ENCODE measurements around the gene NRL.

NRL gene

DNA sequence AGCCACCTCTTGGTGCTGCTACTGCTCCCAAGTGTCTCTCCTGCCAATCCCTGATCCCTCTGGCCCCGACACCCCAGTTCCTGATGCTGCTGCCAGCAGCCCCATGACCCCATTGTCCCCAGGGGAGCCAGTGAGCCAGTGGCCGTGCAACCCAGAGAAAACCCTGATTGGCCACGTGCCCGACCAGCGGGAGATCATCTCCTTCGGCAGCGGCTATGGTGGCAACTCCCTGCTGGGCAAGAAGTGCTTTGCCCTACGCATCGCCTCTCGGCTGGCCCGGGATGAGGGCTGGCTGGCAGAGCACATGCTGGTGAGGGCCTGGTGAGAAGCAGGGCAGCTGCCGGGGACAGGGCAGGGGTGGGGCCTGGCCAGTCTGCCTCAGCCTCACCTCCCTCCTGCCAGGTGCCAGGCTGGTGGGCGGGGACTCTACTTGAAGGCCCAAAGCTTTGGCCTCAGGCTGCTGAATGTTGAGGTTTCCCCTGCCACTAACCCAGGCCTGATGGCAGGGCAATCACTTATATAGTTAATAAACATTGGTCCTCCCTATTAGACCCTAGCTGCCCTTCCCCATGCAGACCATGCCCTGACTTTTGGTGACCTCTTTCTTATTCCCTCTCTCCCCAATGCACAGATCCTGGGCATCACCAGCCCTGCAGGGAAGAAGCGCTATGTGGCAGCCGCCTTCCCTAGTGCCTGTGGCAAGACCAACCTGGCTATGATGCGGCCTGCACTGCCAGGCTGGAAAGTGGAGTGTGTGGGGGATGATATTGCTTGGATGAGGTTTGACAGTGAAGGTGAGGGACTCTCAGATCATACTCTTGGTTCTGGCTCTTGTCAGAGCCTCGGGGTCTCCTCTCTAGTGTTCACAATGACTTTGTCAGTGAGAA lies 15.6 kb downstream of the NRL start:
- DNase-seq: no peak

DNA sequence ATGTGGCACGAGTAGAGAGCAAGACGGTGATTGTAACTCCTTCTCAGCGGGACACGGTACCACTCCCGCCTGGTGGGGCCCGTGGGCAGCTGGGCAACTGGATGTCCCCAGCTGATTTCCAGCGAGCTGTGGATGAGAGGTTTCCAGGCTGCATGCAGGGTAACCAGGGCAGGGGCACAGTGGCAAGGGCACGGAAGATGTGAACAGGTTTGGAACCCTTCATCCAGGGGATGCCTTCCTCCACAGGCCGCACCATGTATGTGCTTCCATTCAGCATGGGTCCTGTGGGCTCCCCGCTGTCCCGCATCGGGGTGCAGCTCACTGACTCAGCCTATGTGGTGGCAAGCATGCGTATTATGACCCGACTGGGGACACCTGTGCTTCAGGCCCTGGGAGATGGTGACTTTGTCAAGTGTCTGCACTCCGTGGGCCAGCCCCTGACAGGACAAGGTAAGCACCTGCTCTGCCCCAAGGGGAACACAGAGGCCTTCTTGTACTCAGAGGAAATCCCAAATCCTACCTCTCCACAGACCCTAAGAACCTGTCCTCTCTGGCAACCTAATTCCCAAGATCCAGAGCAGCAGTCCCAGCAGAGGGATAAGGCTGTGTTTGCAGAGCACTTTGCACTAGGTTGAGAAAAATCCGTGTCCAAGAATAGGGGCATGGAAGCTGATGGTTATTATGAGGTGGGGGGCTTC lies 16.4 kb downstream of the NRL start:
- no peak for DNase-seq

DNA sequence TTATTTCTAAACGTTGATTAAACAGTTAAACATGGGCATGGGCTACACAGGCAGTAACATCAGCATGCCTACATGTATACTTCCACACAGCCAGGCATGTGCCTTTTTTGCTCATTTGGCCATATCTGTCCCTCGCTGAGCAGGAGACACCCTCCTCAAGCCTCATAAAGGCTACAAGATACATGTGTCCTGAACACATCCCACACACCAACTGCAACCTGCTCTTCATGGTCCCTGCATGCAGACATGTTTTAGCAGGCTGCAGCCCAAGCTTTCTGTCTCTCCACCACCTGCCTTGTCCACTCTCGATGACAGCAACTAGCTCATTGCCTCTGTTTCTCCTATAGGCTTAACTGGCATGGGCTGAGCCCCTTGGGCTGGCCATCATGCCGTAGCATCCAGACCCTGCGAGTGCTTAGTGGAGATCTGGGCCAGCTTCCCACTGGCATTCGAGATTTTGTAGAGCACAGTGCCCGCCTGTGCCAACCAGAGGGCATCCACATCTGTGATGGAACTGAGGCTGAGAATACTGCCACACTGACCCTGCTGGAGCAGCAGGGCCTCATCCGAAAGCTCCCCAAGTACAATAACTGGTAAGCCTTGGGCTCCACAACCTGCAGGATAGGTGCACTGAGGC lies 18.1 kb downstream of the NRL start:
- no peak for DNase-seq

DNA sequence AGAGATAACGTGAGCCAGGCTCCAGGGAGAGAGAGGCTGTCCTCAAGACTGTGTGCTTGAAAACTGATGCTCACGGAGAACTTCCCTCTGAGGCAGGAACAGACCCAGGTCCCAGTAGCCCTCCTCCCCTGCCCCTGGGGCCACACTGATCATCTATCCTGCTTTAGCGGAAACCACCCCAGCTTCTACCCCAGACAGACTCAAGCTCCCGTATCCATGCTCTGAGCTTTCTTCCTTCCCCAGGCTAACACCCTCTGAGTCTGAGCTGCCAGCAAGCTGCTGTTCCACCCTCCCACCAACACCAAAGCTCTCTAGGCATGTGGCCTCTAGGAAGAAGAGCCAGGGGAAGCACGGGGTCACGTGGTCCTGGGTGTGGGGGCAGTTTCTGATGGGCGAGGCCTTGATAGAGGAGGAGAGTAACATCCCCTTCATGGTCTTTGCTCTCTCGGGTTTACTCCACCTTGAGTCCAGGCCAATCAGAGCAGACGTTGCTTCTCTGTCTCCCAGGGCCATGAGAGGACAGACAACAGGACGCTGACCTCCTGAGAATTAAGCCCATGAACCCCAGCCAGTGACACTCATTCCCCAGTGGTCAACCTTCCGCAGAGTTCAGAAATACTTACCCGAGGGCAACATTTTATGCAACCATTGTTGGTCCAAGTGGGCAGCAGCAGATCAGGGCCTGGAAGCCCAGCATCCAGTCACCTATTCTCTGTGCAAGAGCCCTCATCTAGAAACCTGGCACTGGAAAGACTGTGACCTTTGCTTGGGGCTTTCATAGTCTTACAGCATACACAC lies 19.3 kb downstream of the NRL start:
- no peak for DNase-seq

DNA sequence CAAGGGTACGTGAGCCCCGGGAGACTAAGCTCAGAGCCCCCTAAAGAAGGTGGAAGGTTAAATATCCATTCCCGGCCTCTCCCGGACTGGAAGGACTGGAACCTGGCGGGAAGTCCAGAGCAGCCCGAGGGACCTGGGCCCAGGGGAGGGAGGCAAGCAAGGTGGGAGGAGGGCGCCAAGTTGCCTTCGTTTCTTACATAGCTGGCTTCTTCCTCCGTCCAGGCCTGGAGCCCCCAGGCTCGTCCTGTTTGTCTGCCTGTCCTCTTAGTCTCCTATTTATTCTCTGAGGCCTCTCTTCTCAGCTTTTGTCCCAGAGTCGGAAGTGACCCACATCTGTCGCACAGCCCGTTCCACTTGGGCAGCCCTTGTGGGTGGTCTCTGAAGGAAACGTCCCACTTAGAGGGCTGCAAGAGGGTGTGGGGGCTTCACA lies 19.9 kb downstream of the NRL start:
- DNase-seq: no peak

DNA sequence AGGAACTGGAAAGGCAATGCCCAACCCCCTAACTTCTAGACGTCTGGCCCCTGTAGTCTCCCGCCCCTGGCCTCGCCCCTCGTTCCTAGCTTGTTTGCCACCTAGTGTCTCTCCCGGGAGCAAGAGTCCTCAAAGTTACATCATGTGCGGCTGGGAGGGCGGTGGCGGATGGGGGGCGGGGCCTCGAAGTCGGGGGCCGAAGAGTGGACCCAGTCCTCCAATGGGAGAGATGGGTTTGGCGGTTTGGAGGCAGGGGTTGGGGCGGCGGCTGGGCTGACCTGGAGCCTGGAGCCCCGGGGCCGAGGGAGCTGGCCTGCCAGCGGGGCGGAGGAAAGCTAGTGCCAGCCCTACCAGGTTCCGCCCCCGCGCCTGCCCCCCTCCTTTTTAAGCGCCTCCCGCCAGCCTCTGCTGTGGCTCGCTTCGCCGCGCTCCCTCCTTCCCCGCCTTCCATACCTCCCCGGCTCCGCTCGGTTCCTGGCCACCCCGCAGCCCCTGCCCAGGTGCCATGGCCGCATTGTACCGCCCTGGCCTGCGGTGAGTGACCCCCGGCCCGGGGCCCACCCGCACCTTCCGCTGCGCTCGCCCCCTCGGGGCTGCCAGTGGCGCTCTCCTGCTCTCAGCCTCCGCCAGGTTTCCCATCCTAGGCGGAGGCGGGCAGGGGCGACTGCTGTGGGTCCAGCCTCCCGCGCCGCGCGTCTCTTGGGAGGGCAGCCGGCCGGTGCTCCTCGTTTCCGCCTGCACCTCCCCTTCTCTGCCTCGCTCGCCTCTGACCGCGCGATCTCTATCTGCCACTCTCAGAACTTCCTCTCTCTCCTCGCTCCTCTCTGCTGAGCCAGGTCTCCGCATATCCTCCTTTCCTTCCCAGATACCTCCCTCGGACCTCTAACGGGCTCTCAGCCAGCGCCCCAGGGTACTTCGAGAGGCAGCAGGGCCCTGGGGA lies 20.6 kb downstream of the NRL start, which contains the start of gene PCK2:
PCK2 (plus strand) TSS at position 411 of the 940 bp plus-strand sequence; CDS start at position 506, 95 bp downstream.
- DNase-seq: peak; percentile 75

DNA sequence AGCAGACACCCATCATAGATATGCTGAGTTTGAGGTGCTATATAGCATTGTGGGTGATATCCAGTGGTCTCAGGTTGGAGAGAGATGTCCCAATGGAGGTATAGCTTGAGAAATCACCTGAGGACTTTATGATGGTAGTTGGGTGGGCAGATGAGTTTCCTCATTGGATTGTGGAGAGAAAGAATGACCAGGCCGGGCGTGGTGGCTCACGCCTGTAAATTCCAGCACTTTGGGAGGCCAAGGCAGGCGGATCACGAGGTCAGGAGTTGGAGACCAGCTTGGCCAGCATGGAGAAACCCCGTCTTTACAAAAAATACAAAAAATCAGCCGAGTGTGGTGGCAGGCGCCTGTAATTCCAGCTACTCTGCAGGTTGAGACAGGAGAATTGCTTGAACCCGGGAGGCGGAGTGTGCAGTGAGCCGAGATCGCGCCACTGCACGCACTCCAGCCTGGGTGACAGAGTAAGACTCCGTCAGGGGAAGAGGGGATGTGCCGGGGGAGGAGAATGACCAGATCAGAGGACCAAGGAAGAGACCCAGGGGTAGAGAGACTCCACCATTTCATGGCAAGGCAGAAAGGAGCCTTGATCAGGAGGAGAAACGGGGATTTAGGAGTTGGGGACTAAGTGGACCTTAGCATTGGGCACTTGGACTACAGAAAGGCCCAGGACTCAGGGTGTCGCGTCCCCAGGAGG lies 21.4 kb downstream of the NRL start:
- DNase-seq: no peak

DNA sequence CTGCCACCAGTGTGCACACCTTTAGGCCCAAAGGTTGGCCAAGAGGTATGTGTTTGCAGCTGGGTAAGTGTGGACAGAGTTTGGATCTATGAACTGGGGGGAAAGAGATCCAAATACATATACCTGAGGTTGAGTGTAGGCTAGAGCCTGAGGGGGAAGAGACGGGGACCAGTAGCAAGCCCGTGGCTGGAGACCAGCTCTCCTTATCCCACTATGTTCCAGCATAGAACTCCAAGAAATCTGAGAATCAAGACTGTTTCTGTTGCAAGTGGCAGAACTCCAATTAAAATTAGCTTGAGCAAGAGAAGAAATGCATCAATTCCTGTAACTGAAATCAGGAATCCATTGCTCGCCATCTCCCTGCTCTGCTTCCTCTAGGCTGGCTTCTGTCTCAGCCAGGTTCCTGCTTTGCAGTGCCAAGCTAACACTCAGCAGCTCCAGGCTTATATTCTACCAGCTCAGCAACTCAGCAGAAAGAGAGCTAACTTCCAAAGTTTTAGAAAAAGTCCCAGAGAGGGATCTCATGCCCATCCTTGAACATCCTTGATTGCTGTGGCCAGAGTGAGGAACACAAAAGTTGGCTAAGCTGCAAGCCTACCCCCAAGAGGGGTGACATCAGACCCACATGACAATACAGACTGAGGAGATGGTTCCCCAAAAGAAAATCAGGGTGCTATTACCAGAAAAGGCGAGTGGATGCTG lies 22.1 kb downstream of the NRL start:
- DNase-seq: no peak

DNA sequence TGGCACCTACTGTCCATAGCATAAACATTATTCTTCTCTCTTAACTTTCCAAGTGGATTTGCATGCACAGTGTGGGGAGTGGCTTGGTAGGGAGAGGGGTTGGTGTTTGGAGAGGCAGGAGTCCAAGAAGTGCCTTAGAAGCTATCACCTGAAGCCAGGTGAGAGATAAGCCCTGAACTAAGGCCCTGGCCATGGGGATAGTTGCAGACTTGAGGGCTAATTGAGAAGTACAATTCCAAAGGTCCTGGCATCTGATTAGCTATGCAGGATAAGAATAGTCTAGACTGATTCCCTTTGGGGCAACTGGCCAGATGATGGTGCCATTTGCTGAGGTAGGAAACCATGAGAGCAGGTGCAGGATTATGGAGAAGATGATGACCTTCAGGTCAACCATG lies 22.6 kb downstream of the NRL start:
- DNase-seq: no peak

DNA sequence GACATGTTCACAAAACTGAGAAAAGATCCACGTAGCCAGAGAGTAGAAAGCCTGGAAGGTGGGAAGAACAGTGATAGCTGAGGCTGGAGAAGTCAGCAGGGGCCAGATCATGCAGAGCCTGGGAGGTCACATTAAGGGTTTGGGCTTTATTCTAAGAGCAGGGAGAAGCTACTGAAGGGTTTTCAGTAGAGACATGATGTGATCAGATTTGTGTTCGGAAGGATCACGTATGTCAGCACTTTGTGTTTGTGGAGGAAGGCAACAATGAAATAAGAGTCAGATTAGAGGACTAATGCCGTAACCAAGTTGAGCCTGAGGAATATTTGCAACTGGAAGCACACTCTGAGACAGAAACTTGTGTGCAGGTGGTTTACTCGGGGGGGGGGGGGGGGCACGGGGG lies 24.9 kb downstream of the NRL start:
- no peak for DNase-seq

DNA sequence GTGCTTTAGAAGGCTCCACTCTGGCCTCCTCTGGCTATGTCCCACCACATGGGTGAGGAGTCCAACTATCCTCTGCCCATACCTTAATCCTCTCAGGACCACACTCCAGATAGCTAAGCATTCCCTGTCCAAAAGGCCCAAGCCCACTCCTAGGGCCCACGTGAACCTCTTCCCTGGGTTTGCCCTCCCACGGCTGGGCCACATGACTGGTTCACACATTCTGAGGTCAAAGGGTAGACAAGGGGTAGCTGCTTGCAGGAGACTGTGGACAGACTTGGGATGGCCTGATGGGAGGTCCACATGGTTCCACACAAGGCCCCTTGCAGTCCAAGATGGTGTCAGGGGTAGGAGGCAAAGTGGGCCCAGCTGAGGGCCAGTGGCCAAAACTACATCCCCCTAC lies 26.7 kb downstream of the NRL start:
- no peak for DNase-seq

DNA sequence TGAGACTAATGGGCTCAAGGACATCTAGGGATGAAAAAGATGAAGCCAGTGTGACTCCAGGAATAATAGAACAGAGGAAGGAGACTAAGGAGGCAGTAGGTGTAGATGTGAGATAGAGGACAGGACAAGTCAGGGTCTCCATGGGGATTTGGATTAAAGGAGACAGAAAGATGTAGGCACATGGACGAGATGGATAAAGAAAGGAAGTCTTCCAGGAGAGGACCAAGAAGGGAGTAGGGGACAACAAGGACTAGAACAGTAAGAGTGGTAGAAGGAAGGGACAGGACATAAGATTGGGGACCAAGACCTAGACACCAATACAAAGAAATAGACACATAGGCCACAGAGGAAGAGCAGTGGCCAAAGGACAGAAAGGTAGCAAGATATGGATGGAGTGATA lies 27.7 kb downstream of the NRL start:
- no peak for DNase-seq

DNA sequence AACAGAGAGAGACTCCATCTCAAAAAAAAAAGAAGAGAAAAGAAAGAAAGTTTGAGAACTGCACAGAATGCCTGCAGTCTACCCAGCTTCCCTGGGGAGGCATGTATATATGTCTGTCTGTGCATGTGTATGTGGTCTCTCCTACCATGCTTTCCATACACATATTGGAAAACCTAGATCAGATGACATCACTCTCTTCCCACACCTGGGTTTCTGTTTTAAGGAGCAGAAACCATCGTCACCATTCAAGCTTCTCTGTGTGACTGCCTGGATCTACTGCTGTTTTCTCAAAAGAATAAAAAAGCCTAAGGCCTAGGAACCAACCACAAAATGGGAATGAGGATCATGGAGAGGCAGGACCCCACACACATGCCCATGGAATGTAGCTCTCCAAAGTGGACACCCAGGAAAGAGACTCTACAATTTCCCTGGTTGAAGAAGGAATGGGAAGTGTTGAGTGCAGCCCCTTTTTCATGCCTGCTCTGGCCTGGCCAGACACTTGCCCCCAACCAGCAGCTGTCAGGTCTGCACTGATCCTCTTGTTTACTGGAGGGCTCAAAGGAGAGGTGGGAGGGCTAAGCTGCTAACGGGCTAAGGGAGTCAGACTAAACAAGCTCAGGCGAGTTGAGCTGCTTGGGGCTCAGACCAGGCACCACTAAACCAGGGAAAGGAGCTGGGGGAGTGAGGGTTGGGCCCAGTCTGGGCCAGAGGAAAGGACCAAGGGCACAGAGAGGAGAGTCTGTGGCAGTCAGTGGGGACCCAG lies 28.4 kb downstream of the NRL start:
- peak; percentile 83 for DNase-seq

DNA sequence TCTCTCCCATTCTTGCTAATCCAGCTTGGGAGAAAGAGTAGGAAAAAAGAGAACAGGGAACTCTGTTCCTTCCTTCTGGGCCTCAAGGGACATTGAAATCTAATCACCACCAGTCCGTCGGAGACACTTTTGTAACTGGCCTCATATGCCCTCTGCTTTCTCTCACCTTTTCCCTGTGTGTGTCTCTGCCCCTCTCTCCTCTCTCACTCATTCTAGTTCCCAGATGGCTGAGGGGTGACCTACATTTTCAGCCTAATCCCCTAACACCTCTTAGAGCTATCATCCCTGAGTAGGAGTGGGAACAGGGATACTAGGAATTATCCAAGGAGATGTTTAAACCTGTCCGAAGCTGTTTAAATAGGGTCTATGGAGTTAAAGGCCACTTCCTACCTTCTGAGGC lies 29.5 kb downstream of the NRL start:
- peak; percentile 92 for DNase-seq

DNA sequence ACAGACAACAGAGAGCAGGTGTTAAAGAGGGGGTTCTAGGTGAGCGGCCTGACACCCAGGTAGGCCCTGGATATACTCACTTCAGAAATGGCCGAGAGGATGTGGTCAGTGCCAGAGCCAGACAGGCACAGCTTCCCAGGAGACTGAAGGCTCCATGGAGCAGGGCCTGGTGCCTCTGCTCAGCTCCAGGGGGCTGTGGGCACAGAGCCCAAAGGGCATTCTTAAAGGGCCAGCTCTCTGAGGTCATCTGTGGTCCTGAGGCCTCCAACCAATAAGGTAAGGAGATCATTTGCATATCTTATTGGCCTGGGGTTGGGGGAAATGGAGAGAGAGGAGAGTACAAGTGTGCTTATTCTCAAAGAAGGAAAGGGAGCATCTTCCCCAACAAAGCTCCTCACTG lies 30.3 kb downstream of the NRL start:
- DNase-seq: no peak

DNA sequence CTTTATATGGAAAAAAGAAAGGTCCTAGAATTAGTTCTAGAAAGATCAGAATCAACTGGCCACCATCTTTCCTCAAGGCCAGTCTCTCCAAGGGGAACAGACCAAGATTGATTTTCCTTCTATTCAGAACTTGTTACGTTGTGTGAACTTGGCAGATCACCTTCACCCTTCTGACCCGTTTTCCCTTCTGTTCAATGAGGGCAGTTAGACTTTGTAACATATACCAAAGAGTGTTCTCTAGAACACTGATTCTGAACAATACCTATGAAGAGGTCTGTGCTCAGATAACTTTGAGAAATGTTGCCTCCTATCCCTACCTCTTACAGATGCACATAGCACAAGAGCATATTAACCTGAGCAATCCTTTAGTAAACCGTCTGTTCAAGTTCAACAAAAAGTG lies 31.3 kb downstream of the NRL start:
- DNase-seq: no peak

DNA sequence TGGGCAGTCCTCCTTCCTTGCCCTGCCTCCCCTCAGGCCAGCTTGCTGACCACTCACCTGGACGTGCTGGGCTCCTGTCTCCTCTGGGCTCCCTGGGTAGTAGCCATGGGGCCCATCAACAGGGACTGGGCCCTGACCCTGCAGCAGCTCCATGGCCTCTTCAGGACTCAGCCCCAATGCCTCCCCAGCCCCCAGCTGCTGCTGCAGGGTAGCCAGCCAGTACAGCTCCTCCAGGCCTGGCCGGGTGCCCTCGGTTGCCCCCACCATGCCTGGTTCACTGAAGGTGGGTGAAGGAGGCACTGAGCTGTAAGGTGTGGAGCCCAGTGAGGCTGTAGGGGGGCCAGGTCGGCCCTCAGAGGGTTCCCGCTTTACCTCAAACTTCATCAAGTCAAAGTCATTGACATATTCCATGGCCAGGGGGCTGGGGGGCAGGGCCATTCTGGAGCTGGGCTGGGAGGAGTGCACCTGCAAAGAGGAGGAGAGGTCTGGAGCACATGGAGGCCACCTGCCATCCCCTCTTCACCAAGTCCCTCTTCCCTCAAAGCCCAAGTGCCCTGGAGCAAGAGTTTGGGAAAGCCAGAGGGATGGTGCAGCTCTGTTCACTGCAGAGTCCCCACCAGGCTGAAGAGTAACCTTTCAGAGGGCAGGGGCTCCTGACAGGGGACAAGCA lies 32.2 kb downstream of the NRL start:
- DNase-seq: no peak

DNA sequence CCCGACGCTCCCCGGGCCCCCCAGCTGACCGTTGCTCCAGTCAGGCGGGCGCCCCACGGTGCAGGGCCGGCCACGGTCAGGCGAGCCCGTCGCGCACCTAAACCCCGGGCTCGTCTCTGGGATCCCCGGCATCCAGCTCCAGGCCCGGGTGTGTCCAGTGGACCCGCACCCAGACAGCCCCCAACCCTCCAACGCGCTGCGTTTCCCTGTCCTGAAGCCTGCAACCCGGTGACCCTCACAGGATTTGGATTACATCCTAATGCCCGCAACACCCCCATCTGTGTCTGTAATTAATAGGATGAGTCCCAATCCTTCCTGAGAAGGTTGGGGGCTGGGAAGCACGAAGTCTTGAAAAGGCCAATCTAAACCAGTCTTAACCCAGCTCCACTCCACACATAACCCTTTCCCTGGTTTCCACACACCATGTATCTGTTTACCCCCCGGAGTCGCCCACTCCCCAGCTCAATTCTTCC lies 33.0 kb downstream of the NRL start:
- peak; percentile 72 for DNase-seq
